GM18517 (cell line): ENCODE data around the gene RYR1.
"Not testable (repeated sequence)": the region's sequence is repeated elsewhere in the genome, so short reads cannot be mapped to it uniquely, and the experiment has no call there.

Source experiments
- ATAC-seq: cut with Tn5 transposase; IDR thresholded peaks from one replicate; pipeline ENCODE4 v1.9.1; 2021; ENCODE audit warnings: mild to moderate bottlenecking, moderate library complexity; ENCODE audit not compliant: unreplicated experiment

Gene RYR1

GRCh38 chr19:38512277-38512676, 78.8 kb downstream of the RYR1 start:
- ATAC-seq, result no peak

GRCh38 chr19:38513156-38513555, 79.7 kb downstream of the RYR1 start:
- not testable (repeated sequence) for ATAC-seq

GRCh38 chr19:38513762-38514167, 80.3 kb downstream of the RYR1 start:
- ATAC-seq, result no peak

GRCh38 chr19:38514812-38515633, 81.5 kb downstream of the RYR1 start:
- ATAC-seq, result no peak

- ATAC-seq, result no peak
Observed at GRCh38 chr19:38515896-38516295, 82.4 kb downstream of the RYR1 start.

GRCh38 chr19:38516802-38517201, 83.3 kb downstream of the RYR1 start:
- no peak for ATAC-seq

- ATAC-seq, result no peak
Observed at GRCh38 chr19:38517321-38517720, 83.8 kb downstream of the RYR1 start.

GRCh38 chr19:38517980-38518379, 84.5 kb downstream of the RYR1 start:
- ATAC-seq, result not testable (repeated sequence)

- no peak for ATAC-seq
Observed at GRCh38 chr19:38519168-38519567, 85.7 kb downstream of the RYR1 start.

- no peak for ATAC-seq
Observed at GRCh38 chr19:38519988-38520387, 86.5 kb downstream of the RYR1 start.

GRCh38 chr19:38522915-38523314, 89.4 kb downstream of the RYR1 start:
- ATAC-seq, result no peak

- ATAC-seq, result no peak
Observed at GRCh38 chr19:38523319-38523718, 89.8 kb downstream of the RYR1 start.

- no peak for ATAC-seq
Observed at GRCh38 chr19:38524369-38524768, 90.9 kb downstream of the RYR1 start.

GRCh38 chr19:38524994-38525634, 91.6 kb downstream of the RYR1 start:
- ATAC-seq, result no peak

- no peak for ATAC-seq
Observed at GRCh38 chr19:38526430-38526829, 92.9 kb downstream of the RYR1 start.

- no peak for ATAC-seq
Observed at GRCh38 chr19:38527466-38528136, 94.1 kb downstream of the RYR1 start.

- ATAC-seq, result no peak
Observed at GRCh38 chr19:38528213-38528755, 94.8 kb downstream of the RYR1 start.

- no peak for ATAC-seq
Observed at GRCh38 chr19:38528931-38529330, 95.4 kb downstream of the RYR1 start.

GRCh38 chr19:38531515-38531914, 98.0 kb downstream of the RYR1 start:
- ATAC-seq, result no peak

- ATAC-seq, result no peak
Observed at GRCh38 chr19:38532939-38533338, 99.4 kb downstream of the RYR1 start.

- ATAC-seq, result no peak
Observed at GRCh38 chr19:38534574-38534973, 101.1 kb downstream of the RYR1 start.

GRCh38 chr19:38535212-38535611, 101.7 kb downstream of the RYR1 start:
- no peak for ATAC-seq
